Germinal center (tissue), 1 donor: ENCODE results near the gene BEX5.
"Not testable (repeated sequence)": the region's sequence is repeated elsewhere in the genome, so short reads cannot be mapped to it uniquely, and the experiment has no call there.

ENCODE experiments used
- DNase-seq: peaks from one replicate; pipeline ENCODE4 v3.0.0; 2012; ENCODE audit warnings: mixed read lengths, low spot score

Gene BEX5

DNA sequence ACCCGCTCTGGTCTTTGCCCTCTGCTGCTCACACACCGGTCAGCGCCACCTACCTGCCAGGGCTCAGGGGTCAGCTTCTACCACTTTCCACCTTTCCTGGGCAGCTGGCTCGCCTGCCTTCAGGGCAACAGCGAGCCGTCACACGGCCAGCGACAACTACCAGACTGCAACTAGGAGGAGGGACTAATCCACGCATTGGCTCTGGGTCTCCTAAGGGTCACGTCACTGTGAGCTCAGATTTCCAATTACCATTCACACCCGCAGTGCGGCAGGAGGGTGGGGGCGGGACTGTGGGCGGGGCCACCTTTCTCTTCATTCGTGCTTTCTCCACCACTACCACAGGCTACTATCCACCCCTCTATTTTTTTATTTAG, at the start of gene BEX5:
Gene BEX5, minus strand, starts transcription at position 172 of the 374 bp plus-strand sequence. CDS start 1,712 bp downstream, outside the sequence.
- peak; percentile 23 for DNase-seq

DNA sequence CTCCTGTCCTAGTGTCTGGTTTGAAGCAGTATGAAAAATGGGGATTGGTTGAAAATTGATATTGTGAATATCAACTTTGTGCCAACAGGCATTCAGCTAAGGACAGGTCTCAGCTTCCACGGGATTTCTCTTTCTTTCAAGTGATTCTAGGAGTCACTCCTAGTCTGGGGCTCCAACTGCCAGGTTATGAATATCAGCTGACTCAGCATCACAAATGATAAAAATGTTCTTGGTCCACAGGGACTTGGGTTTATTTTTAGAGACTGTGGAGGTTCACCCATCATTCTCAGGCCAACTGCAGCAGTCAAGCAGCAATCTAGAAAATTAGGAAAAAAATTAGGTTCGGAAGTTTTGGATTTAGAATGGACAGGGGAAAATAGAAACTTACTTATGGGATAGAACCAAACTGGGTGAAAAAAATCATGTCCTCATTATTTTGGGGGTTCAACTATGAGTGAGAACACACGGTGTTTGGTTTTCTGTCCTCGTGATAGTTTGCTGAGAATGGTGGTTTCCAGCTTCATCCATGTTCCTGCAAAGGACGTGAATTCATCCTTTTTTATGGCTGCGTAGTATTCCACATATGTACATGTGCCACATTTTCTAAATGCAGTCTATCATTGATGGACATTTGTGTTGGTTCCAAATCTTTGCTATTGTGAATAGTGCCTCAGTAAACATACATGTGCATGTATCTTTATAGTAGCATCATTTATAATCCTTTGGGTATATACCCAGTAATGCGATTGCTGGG, 30.4 kb upstream of the BEX5 start:
- DNase-seq, result no peak

DNA sequence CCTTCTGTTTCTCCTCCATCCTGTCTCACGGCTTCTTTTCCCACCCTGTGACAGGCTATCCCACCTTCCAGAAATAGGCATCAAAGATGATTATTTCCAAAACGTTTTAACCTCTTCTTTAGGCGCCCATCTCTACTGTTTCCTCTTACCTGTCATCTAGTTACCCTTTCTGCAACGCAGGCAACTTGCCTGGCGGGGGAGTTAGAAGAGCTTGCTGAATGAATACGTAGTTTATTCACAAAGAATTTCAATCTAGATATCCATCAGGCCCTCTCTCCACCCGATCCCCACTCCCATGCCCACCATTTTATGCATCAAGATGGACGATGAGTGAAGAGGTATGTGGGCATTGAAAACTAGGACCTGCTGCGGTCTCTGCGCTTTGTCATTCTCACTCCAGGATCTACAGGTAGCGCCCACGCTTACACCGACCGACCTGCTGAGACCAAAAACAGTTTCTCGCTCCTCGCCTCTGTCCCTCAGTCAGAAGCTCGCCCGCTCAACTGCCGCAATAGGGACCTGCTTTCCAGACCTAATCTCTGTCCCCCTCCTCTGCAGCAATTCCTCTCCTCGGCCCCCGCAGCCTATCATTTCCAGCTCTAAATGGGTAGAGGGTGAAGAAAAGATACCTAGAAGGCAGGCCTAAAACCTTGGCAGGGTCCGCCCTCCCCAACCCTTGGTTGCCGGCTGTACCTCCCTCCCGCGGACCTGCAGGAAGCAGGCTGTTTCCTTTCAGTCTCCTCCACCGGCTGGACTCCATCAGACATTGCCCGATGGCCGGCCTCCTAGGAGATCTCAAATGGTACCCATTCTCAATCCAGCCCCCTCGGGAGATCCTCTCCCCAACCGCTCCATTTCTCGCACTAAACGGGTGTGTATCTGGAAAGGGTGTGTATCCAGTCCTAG, 624 bp downstream of the BEX5 start:
- DNase-seq, result no peak

DNA sequence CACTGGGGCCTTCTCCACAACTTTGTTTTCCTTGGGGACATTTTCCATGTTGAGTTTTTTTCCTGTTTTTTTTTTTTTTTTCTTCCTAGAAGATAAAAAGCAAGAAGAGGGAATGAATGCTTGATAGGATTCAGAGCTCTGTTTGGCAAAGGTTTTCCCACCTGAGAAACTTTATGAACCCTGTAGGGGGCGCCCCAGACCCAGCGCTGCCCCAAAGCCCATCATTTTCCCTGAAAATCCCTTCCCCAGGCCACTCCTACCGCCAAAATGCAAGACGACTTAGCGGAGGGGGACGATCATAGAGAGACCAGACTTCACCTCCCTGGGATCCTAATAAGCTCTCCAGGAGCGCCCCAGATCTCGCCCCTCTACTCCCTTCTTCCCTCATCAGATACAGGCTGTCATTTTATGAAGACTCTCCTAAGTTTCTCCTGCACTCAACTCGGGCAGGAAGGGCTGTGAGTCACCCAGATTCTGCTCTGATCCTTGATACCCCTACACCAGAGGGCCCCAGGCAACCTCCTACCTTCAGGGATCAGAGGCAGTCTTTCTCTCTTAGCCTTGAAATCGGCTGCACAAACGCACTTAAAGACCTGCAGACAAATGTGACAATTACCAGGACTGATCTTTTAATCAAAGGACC, 1.4 kb downstream of the BEX5 start:
- DNase-seq, result no peak

DNA sequence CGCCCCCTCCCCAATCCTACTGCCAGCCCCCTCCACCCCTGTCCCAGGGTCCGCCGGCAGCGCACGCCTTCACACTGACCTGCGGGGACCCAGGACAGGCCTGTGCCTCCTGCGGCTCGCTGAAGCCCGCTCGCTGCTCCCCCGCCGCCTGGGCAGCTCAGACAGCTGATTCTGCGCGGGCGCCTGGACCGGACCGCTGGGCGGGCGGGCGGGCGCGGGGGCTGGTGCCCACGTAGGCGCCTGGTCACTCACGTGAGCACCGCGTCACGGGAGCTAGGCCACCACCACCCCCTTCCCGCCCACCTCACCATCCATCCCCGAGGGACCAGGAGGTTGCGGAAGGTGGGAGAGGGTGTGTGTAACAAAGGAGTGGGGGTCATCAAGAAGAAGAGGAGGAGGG, 13.5 kb downstream of the BEX5 start, which contains the start of gene TCEAL6:
Gene TCEAL6, minus strand, starts transcription at position 208 of the 400 bp plus-strand sequence.
- not testable (repeated sequence) for DNase-seq

DNA sequence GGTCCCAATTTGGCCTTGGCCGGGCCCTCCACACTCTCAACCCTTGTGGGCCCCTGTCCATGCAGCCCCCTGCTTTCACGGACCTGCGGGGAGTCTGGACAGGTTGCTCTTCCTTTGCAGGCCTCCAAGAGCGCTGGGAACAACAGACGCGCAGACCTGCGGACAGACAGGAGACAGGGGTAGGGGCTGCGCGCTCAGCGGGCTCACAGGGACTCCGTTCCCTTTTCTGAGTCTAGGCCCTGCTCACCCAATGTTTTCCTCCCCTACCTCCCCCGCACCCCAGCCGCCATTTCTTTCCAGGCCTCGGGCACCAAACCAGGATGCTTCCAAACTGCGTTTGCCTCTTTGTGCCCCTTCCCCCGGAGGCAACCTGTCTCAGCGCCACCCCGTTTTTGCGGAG, 14.1 kb downstream of the BEX5 start:
- DNase-seq, result not testable (repeated sequence)

DNA sequence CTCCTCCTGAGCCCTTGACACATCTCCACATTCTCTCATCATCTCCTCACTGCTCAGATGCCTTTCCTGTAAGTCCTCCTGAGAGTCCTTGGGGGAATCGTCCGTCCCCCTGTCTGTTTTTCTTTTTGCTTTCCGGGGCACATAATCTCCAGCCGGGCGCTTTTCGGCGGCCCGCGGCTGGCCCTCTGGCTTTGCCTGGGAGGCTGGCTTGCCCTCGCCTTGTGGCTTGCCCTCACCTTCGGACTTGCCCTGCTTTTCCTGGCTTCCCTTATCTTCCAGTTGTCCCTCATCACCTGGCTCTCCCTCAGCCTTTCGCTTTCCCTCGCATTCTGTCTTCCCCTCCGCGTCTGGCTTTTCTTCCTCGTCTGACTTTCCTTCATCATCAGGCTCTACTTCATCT, 14.9 kb downstream of the BEX5 start:
- not testable (repeated sequence) for DNase-seq

DNA sequence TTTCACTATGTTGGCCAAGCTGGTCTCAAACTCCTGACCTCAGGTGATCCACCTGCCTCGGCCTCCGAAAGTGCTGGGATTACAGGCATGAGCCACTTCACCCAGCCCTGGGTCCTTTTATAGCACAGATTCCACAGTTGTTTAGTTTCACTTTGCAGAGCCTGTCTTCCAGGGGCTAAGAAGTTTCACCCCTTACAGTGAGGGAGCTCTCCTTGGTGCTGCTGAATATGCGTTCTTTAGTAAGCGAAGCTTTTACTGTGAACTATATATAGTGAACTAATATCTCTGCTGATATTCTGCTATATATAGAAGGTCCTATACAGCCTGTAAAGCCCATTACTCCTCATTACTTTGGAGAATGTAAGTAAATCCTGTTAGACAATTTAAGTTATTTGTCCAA, 17.7 kb downstream of the BEX5 start:
- no peak for DNase-seq

DNA sequence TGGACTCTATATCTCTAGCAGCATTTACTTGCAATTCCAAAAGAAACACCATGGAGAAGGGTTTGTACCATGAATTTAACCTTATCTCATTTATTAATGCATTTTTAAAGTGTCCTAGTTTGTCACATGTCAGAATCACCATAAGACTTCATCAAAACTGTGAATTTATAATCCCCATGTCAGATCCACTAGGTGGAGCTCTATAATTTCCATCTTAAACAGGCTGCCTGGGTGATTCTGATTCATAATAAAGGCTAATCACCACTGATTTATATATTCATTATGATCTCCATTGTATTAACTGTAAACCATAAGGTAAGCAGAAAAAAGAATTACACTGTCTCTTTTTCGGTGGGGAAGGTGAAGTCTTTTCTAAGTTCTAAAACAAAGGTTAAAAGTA, 26.3 kb downstream of the BEX5 start:
- DNase-seq, result no peak

DNA sequence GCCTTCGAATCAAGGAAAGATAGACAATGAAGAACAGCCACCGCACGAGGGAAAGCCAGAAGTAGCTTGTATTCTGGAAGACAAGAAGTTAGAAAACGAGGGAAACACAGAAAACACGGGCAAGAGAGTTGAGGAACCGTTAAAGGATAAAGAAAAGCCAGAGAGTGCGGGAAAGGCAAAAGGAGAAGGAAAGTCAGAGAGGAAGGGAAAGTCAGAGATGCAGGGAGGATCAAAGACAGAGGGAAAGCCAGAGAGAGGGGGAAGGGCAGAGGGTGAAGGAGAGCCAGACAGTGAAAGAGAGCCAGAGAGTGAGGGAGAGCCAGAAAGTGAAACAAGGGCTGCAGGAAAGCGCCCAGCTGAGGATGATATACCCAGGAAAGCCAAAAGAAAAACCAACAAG, 28.9 kb downstream of the BEX5 start:
- no peak for DNase-seq

DNA sequence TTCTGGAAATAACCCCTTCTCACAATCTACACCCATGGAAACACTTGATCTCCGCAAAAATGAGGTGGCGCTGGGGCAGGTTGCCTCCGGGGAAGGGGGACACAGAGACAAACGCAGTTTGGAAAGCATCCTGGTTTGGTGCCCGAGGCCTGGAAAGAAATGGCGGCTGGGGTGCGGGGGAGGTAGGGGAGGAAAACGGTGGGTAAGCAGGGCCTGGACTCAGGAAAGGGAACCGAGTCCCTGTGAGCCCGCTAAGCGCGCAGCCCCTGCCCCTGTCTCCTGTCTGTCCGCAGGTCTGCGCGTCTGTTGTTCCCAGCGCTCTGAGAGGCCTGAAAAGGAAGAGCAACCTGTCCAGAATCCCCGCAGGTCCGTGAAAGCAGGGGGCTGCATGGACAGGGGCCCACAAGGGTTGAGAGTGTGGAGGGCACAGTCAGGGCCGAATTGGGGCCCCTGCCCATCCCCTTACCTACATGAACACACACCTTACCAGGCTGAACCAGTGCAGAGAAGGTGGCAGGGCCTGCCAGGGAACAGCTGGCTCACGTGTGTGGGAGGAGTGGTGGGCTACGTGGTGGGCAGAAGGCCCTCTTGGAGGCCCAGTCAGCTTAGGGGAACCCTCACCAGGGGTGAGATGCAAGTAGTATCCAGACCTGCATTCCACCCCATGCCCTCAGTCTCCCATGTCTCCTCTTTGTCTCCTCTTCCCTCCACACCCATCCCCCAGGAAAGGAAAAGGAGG, 29.5 kb downstream of the BEX5 start:
- DNase-seq, result not testable (repeated sequence)

DNA sequence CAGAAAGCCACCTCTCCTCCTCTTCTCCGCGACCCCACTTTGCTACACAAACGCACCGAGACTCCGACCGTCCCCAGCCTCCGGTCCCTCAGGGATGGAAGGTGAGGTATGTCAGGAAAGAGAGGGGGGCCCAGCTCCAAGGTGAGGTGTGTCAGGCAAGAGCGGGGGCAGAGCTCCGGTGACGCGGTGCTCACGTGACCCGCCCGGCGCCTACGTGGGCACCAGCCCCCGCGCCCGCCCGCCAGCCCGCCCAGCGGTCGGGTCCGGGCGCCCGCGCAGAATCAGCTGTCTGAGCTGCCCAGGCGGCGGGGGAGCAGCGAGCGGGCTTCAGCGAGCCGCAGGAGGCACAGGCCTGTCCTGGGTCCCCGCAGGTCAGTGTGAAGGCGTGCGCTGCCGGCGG, 30.3 kb downstream of the BEX5 start, which contains the start of gene TCEAL2:
Gene TCEAL2, plus strand, starts transcription at position 244 of the 400 bp plus-strand sequence. CDS start 1,152 bp downstream, outside the sequence.
- DNase-seq, result not testable (repeated sequence)

DNA sequence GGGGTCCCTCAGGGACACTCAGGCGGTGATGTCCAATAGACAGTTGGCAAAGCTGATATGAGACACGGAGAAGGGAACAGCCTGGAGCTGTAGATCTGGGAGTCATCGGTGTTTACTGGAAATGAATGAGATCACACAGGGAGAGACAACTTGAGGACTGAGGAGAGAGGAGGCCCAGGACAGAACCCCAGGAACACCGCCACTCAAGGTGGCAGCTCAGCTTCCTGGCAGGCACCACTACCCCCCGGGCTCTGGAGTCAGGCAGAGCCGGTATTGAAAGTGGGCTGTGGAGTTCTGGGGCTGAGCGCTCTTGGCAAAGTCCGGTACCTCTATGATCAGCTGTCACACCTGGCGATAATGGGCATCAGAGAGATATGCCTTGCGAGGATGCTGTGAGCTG, 30.8 kb downstream of the BEX5 start:
- DNase-seq, result not testable (repeated sequence)

DNA sequence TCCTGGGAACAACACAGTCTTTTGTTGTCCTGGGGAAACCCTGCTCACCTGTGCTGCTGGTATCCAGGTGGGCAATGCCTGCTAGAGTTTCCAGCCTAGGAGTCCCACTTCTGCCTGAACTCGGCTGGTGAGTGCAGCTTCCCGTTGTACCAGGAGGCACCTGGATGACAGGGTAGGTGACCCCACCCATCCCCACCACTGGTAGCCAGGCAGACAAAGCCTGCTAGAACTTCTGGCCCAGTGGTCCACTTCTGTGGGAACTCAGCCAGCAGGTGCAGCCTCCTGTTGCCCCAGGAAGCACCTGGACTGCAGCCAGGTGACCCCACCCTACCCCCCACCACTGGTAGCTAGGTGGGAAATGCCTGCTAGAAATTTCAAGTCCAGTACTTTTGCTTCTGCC, 40.0 kb downstream of the BEX5 start:
- no peak for DNase-seq

DNA sequence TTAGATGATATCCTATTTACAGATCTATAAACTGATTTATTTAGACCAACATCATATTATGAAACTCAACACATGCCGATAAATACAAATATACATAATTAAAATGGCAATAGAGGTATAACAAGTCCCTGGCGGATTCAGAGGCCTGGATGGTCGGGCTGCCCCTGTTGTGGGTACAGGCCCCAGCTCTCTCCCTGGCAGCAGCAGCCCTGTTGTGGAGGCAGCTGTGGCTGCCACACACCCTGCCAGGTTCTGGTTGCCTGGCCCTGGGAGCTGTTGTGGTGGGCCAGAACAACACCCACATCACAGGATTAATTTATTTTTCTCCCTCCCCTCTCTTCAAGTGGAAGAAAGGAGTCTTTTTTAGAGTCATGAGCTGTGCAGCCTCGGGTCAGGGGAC, 42.4 kb downstream of the BEX5 start:
- no peak for DNase-seq
